Stomach (tissue), 9 donors: ENCODE data around the gene PFKFB4. TPM values are rescaled to one million over a fixed set of nuclear protein-coding genes. Genes with fewer than 3 reads are reported as not detected.
A peak's percentile ranks its signal among the peaks of the same experiment; 100 is the strongest.

Source experiments
- DNase-seq, 2 donors: peaks; one replicate each; pipeline versions ENCODE4 v3.0.0 to v3.0.0-alpha.2; 2013 to 2019
- H3K27ac ChIP-seq, 5 donors: fragments of 200-600 bp in 4 of 5; sonication (generic) in 4 of 5; one replicate each; pipeline ENCODE4 v1.5.1; 2013 to 2019; ENCODE audit warnings: mild to moderate bottlenecking in 1 of 5, moderate library complexity in 1 of 5
- H3K27me3 ChIP-seq, 3 donors: fragments of 200-600 bp; sonication (generic); one replicate each; pipeline ENCODE4 v1.5.1; 2017 to 2019; ENCODE audit warnings: mixed run types in 1 of 3
- H3K36me3 ChIP-seq, 4 donors: fragments of 200-600 bp; sonication (generic); 1 replicate in 3 of 4; 2 replicates in 1 of 4; pipeline ENCODE4 v1.5.1; 2016 to 2019
- H3K4me1 ChIP-seq, 4 donors: fragments of 200-600 bp; sonication (generic); one replicate each; pipeline ENCODE4 v1.5.1; 2016 to 2019
- H3K4me3 ChIP-seq, 4 donors: fragments of 200-600 bp; sonication (generic) in 3 of 4; one replicate each; pipeline ENCODE4 v1.5.1; 2016 to 2019; ENCODE audit warnings: mild to moderate bottlenecking in 1 of 4
- H3K9me3 ChIP-seq, 4 donors: fragments of 200-600 bp; sonication (generic); one replicate each; pipeline ENCODE4 v1.5.1; 2016 to 2019
- CTCF ChIP-seq, 7 experiments: fragments of 450-650 bp in 4 of 7; fragments of 200-600 bp in 3 of 7; sonication (generic) in 3 of 7; IDR thresholded peaks; one replicate each; pipeline ENCODE4 v1.5.1; 2016 to 2019; ENCODE audit warnings: antibody characterized with exemption in 7 of 7, control low read depth in 2 of 7, mild to moderate bottlenecking in 1 of 7
- EP300 ChIP-seq: sonication (generic); formaldehyde crosslinking; IDR thresholded peaks from one replicate; pipeline ENCODE4 v1.6.1; 2017; ENCODE audit warnings: antibody characterized with exemption
- POLR2A ChIP-seq, 4 donors: fragments of 450-650 bp; IDR thresholded peaks; one replicate each; pipeline ENCODE4 v1.6.1; 2016; ENCODE audit warnings: antibody characterized with exemption in 4 of 4, control low read depth in 2 of 4, mild to moderate bottlenecking in 1 of 4, moderate library complexity in 1 of 4
- POLR2AphosphoS5 ChIP-seq, 3 donors: sonication (generic); formaldehyde crosslinking; IDR thresholded peaks; one replicate each; pipeline ENCODE4 v1.6.1; 2016; ENCODE audit warnings: antibody characterized with exemption in 3 of 3
- WGBS, 5 donors: extraction: QIAGEN DNeasy Blood & Tissue Kit in 3 of 5; methylation state at CpG; one replicate each; pipeline versions ENCODE4 v1.1.5 to v1.1.7; 2013 to 2018; 5-methylcytosine and 5-hydroxymethylcytosine counted together
- intact Hi-C: fragments of 100-400 bp; cut with DNase I; formaldehyde crosslinking; loops from one replicate; pipeline ENCODE4 v1.15.1; 2023; ENCODE audit warnings: low total_unique reads
- polyA plus RNA-seq, 3 donors: library from polyadenylated mRNA; stranded (reverse); fragments of 200-250 nt; gene quantifications; one replicate each; pipeline ENCODE4 v1.2.3, GENCODE V29; 2013
- total RNA-seq, 5 donors: library from RNA; depleted of rRNA; stranded (reverse); fragments of >200 nt; gene quantifications; one replicate each; pipeline versions ENCODE4 v1.1.0 to v1.2.3, GENCODE V29; 2014 to 2016
- donor health status: healthy with polysubstance abuse.
- donor health status: Bipolar disorder and iron deficiency.
- donor health status: healthy.

Gene PFKFB4
- total and polyA plus RNA-seq, 8 donors = 0.61 to 9.6 (median 1.5) TPM; not detected in 1

DNA sequence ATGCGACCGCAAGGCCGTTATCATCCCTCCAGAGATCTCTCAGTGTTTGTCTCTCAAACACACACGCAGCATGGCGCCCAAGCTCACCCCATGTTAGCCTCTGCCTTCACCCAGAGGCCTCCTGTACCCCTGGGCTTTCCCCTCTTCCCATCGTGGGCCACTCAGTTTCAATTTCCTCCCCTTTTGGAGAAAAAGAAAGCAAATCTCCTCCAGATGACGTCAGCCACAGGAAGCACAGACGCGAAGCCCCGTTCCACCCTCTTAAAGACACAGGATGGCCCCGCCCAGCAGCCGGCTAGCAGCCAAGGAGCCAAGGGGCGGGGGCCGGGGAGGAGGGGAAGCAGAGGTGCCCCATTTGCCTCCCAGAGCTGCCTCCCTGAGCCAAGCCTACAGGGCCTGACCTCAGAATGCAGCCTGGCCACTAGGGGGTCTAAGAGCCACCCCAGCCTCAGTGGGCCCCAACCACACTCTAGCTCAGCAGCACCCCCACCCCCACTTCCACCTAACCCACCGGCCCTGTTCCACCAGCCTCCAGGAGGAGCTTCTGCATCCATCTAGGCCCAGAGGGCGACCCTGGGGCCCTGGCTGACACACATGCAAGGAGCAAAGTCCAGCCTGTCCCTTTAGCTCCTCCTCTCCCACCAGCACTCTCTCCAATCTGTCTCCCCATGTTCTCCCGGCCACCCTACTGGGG is 83.5 kb downstream of the PFKFB4 start:
- intact Hi-C loops = no loop called here
- Histone ChIP-seq H3K27me3 (no peaks in the 10 kb centered on the region), H3K4me3 (peak overlapping the region; percentile 52 to 73 (median 60)), H3K36me3 (peaks cover 16 to 53% (median 37%) of the 10 kb centered on the region in 4 donors), H3K27ac (peak overlapping the region; percentile 89 to 100 (median 95)), H3K9me3 (no peaks in the 10 kb centered on the region), H3K4me1 (peaks cover 30 to 53% (median 52%) of the 10 kb centered on the region in 4 donors)
- no peak for TF ChIP-seq EP300
- peak; percentile 82 to 88 (median 87) for TF ChIP-seq POLR2AphosphoS5 (IDR thresholded peaks at IDR 0.05)
- TF ChIP-seq POLR2A (IDR thresholded peaks at IDR 0.05) = peak in 1 of 4 donors; percentile 55
- peak in 2 of 7 experiments; percentile 17 to 37 for TF ChIP-seq CTCF (IDR thresholded peaks at IDR 0.05)
- DNase-seq = peak; percentile 94 to 97
- 1 to 3% (median 2%) methylated on average over 17 of the region's 17 CpGs for WGBS, 5 donors

DNA sequence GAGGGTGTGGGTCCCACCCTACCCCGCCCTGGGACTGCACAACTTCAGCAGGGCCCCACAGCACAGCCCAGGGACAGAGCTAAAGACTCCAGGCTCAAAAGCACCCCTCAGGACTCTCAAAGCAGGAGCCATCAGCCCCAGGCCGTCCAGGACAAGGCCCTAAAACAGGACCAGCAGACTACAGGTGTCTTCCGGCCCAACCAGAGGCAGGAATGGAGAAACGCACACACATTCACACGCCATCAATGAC is 84.0 kb downstream of the PFKFB4 start:
- H3K4me1 ChIP-seq = peaks cover 34 to 58% (median 57%) of the 10 kb centered on the region in 4 donors
- peaks cover 21 to 53% (median 37%) of the 10 kb centered on the region in 4 donors for H3K36me3 ChIP-seq
- no peaks in the 10 kb centered on the region for H3K27me3 ChIP-seq
- no peak for DNase-seq
- peak overlapping the region; percentile 52 to 73 (median 60) for H3K4me3 ChIP-seq
- no peak for TF ChIP-seq CTCF (IDR thresholded peaks at IDR 0.05)
- no peak for TF ChIP-seq EP300
- no peak for TF ChIP-seq POLR2AphosphoS5 (IDR thresholded peaks at IDR 0.05)
- no peak for TF ChIP-seq POLR2A (IDR thresholded peaks at IDR 0.05)
- H3K27ac ChIP-seq = peak overlapping the region; percentile 89 to 100 (median 95)
- intact Hi-C loops = no loop called here
- H3K9me3 ChIP-seq = no peaks in the 10 kb centered on the region
- WGBS, 5 donors = 0% methylated on average over 5 of the region's 5 CpGs

GRCh38 chr3:48470286-48470685 is 86.3 kb downstream of the PFKFB4 start:
- Histone ChIP-seq H3K4me1 (peaks cover 52 to 81% (median 75%) of the 10 kb centered on the region in 4 donors), H3K27me3 (no peaks in the 10 kb centered on the region), H3K4me3 (peak overlapping the region in 2 of 4 donors; percentile 8 to 60), H3K9me3 (no peaks in the 10 kb centered on the region), H3K27ac (peak overlapping the region; percentile 36 to 100 (median 100)), H3K36me3 (peaks cover 30 to 40% (median 33%) of the 10 kb centered on the region in 4 donors)
- TF ChIP-seq EP300 (no peak), POLR2A (IDR thresholded peaks at IDR 0.05) (no peak), POLR2AphosphoS5 (IDR thresholded peaks at IDR 0.05) (no peak), CTCF (IDR thresholded peaks at IDR 0.05) (no peak)
- intact Hi-C loops = no loop called here
- 18 to 63% (median 32%) methylated on average over 1 of the region's 1 CpG; no CpG with 5 or more reads in 1 of the 5 donors for WGBS, 5 donors
- DNase-seq = peak in 1 of 2 donors; percentile 10

GRCh38 chr3:48469046-48469915 is 87.3 kb downstream of the PFKFB4 start:
- peak overlapping the region in 1 of 4 donors; percentile 60 for H3K4me3 ChIP-seq
- TF ChIP-seq POLR2AphosphoS5 (IDR thresholded peaks at IDR 0.05) = no peak
- TF ChIP-seq EP300 = no peak
- TF ChIP-seq CTCF (IDR thresholded peaks at IDR 0.05) = no peak
- TF ChIP-seq POLR2A (IDR thresholded peaks at IDR 0.05) = no peak
- no peaks in the 10 kb centered on the region for H3K27me3 ChIP-seq
- peak overlapping the region; percentile 18 to 100 (median 100) for H3K27ac ChIP-seq
- 77 to 79% (median 78%) methylated on average over 24 to 29 of the region's 29 CpGs for WGBS, 5 donors
- H3K36me3 ChIP-seq = peaks cover 30 to 44% (median 33%) of the 10 kb centered on the region in 4 donors
- peak in 1 of 2 donors; percentile 10 for DNase-seq
- no peaks in the 10 kb centered on the region for H3K9me3 ChIP-seq
- intact Hi-C loops = no loop called here
- H3K4me1 ChIP-seq = peaks cover 57 to 90% (median 84%) of the 10 kb centered on the region in 4 donors
